ENCODE data around the gene INVS. TPM values are rescaled to one million over a fixed set of nuclear protein-coding genes. Genes with fewer than 3 reads are reported as not detected.

INVS gene
- total and polyA plus RNA-seq, 2 of the 13 experiments (the other 11 are each of a cell fraction or from before 2014, with no cell fraction given) = 11.3 to 16.3 TPM

DNA sequence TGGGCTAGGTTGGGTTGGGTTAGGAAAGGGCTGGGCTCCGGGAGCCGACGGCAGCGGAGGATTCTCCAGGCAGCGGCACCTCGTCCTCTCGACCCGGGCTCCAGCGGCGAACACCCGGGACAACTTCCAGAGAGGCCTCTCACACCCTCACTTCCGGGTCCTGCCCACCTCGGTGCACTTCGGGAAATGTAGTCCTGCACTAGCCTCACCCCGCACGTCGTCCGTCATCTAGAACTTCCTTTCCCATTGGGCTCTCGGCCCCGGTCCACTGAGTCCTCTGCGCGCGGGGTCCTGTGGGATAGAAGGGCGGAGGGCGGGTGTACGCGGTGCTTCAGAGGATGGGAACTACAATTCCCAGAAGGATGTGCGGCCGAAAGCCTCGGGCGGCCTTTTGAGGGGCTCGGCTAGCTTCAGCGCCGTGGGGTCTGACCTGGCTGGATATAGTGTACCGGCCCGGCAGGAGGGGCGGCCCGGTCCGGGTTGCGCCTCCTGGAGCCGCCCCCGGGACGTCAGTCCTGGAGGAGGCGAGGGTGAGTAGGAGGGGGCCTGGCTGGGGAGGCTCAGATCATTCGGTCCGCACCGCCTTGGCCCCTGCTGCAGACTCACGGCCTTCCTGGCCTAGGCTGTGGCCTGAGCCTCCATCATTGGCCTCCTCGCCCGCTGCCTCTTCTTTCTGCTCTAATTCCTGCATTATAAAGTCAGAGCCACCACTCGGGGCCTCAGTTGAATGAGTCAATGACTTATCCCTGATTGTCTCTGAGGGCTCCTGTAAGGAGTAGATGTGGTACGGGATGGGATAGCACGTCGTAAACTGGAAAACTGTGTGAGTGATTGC is at the start of gene INVS, which contains the start of gene ERP44 (continued):
- TF ChIP-seq, protein P1, sequence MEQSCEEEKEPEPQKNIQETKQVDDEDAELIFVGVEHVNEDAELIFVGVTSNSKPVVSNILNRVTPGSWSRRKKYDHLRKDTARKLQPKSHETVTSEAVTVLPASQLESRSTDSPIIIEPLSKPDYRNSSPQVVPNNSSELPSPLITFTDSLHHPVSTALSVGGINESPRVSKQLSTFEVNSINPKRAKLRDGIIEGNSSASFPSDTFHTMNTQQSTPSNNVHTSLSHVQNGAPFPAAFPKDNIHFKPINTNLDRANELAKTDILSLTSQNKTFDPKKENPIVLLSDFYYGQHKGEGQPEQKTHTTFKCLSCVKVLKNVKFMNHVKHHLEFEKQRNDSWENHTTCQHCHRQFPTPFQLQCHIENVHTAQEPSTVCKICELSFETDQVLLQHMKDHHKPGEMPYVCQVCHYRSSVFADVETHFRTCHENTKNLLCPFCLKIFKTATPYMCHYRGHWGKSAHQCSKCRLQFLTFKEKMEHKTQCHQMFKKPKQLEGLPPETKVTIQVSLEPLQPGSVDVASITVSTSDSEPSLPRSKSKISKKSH (CRISPR knock-in tag; IDR thresholded peaks at IDR 0.05; ENCODE audit: borderline replicate concordance) = no peak
- TF ChIP-seq HNRNPLL (IDR thresholded peaks at IDR 0.05; ENCODE audit: low read depth, low read length, poor library complexity, severe bottlenecking) (peak; percentile 51), ZNF841 (CRISPR knock-in tag; IDR thresholded peaks at IDR 0.05; ENCODE audit: borderline replicate concordance) (no peak)

DNA sequence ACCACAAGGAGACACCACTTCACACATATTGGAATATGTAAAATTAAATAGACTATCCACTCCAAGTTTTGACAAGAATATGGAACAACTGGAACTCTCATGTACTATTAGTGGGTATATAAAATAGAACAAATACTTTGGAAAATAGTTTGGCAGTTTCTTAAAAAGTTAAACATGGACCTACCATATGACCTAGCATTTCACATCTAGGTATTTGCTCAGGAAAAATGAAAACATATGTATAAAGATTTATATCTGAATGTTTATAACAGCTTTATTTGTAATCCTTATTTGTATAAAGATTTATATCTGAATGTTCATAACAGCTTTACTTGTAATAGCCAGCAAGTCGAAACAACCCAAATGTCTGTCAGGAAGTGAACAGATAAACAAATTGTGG is 49.5 kb upstream of the INVS start:
- no TSS peak for BruUV-seq (replicated peaks)
- Histone ChIP-seq H3K4me2 (ENCODE audit: low read depth, low read length) (no peak overlapping the region), H3K27me3 (ENCODE audit: control insufficient read depth in 1 of 2, insufficient read depth in 2 of 2, low read length in 2 of 2) (no peaks in the 10 kb centered on the region), H3K27ac (ENCODE audit: extremely low read length, insufficient read depth, low read length) (no peak overlapping the region), H3K79me2 (ENCODE audit: insufficient read depth, low read length) (no peaks in the 10 kb centered on the region), H3K4me1 (ENCODE audit: insufficient read depth, low read length) (no peaks in the 10 kb centered on the region), H2AFZ (ENCODE audit: low read length) (no peak overlapping the region), H3K36me3 (replicated peaks in 1 of 2; ENCODE audit: control insufficient read depth in 1 of 2, insufficient read depth in 2 of 2, low read length in 2 of 2) (peaks cover 3 to 13% of the 10 kb centered on the region in 2 experiments; a peak in 4 of 5 replicates), H3K9me3 (ENCODE audit: low read length) (no peaks in the 10 kb centered on the region), H4K20me1 (ENCODE audit: insufficient read depth, low read length) (no peaks in the 10 kb centered on the region), H3K4me3 (replicated peaks in 1 of 3; ENCODE audit: insufficient read depth in 1 of 3, low read depth in 2 of 3, low read length in 3 of 3) (no peak overlapping the region), H3K9ac (ENCODE audit: insufficient read depth, low read depth, low read length) (no peak overlapping the region)
- DNase-seq (ENCODE audit: low spot score) = no peak
- POLR2A ChIA-PET = no interaction called here
- intact Hi-C loops (cut with micrococcal nuclease; ENCODE audit: unreplicated experiment) (no loop called here), in situ Hi-C loops (cut with HindIII; ENCODE audit: extremely low pct_ligation_motif_present, low pct_unique_long_range_greater_than_20kb) (loop anchor here (25.0 kb wide), 2 partner anchors 263 to 538 kb away; partner anchors contain the start of gene CAVIN4)
- 100% methylated on average over 1 of the region's 1 CpG for WGBS (ENCODE audit: low lambda C conversion rate)
- CTCF ChIA-PET (ENCODE audit: low intra/inter-chr PET ratio, low total read pairs) = no interaction called here
- ATAC-seq = no peak
- no peak for FAIRE-seq
- TF ChIP-seq SNRNP70 (IDR thresholded peaks at IDR 0.05; ENCODE audit: low read depth, low read length) (no peak), KMT2A (CRISPR knock-in tag; IDR thresholded peaks at IDR 0.05) (no peak), MAFK (conservative IDR thresholded peaks at IDR 0.05 in 1 of 2, IDR thresholded peaks at IDR 0.05 in 1 of 2; ENCODE audit: low read length in 2 of 2) (no peak), ZKSCAN5 (CRISPR knock-in tag; IDR thresholded peaks at IDR 0.05) (no peak), ZFP36L2 (CRISPR knock-in tag; IDR thresholded peaks at IDR 0.05) (no peak), ZNF746 (CRISPR knock-in tag; IDR thresholded peaks at IDR 0.05) (no peak), NR1H2 (CRISPR knock-in tag; IDR thresholded peaks at IDR 0.05; ENCODE audit: borderline replicate concordance, low read depth) (no peak), GATA4 (IDR thresholded peaks at IDR 0.05; ENCODE audit: borderline replicate concordance, low read depth) (no peak), ZNF460 (CRISPR knock-in tag; IDR thresholded peaks at IDR 0.05; ENCODE audit: borderline replicate concordance) (no peak), ZNF44 (CRISPR knock-in tag; IDR thresholded peaks at IDR 0.05) (no peak), ZNF263 (CRISPR knock-in tag; IDR thresholded peaks at IDR 0.05) (no peak), YEATS2 (CRISPR knock-in tag; IDR thresholded peaks at IDR 0.05; ENCODE audit: borderline replicate concordance) (no peak)
- TF ChIP-seq, protein P2, sequence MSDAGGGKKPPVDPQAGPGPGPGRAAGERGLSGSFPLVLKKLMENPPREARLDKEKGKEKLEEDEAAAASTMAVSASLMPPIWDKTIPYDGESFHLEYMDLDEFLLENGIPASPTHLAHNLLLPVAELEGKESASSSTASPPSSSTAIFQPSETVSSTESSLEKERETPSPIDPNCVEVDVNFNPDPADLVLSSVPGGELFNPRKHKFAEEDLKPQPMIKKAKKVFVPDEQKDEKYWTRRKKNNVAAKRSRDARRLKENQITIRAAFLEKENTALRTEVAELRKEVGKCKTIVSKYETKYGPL (CRISPR knock-in tag; IDR thresholded peaks at IDR 0.05) = no peak
- TF ChIP-seq, protein P3, sequence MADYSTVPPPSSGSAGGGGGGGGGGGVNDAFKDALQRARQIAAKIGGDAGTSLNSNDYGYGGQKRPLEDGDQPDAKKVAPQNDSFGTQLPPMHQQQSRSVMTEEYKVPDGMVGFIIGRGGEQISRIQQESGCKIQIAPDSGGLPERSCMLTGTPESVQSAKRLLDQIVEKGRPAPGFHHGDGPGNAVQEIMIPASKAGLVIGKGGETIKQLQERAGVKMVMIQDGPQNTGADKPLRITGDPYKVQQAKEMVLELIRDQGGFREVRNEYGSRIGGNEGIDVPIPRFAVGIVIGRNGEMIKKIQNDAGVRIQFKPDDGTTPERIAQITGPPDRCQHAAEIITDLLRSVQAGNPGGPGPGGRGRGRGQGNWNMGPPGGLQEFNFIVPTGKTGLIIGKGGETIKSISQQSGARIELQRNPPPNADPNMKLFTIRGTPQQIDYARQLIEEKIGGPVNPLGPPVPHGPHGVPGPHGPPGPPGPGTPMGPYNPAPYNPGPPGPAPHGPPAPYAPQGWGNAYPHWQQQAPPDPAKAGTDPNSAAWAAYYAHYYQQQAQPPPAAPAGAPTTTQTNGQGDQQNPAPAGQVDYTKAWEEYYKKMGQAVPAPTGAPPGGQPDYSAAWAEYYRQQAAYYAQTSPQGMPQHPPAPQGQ (CRISPR knock-in tag; IDR thresholded peaks at IDR 0.05; ENCODE audit: borderline replicate concordance) = no peak

Data from HepG2 (cell line).